ENCODE measurements around the gene KLHL35. TPM values are rescaled to one million over a fixed set of nuclear protein-coding genes. Genes with fewer than 3 reads are reported as not detected.

The KLHL35 gene
- total RNA-seq, 1 experiment from 2014 or later: 0.83 TPM

DNA sequence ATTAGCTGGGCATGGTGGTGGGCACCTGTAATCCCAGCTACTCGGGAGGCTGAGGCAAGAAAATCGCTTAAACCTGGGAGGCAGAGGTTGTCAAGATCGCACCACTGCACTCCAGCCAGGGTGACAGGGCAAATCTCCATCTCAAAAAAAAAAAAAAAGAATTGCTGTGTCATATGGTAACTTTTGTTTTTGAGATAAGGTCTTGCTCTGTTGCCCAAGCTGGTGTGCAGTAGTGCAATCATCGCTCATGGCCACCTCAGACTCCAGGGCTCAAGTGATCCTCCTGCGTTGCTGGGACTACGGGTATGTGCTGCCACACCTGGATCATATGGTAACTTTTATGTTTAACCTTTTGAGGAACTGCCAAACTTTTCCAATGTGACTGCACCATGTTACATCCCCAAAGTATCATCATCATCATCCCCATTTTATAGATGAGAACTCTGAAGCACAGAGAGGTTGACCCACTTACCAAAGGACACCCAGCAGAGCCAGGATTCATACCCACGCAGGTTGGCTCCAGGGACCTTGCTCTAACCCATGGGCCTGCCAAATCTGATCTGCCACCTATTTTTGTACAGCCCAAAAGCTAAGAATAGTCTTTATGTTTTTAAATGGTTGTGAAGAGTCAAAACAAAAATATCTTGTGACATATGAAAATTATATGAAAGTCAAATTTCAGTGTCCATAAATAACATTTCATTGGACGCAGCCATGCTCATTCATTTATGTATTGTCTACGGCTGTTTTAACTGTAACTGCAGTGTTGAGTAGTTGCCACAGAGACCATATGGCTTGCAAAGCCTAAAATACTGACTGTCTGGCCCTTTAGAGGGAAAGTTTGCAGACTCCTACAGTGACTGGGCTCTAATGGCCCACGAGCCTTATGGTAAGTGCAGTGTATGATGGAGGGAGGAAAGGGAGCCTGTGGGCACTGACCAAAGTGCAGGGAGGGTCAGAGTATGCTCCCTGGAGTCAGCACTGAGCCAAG, 47.5 kb upstream of the KLHL35 start:
- Histone ChIP-seq H3K27me3 (ENCODE audit: insufficient read depth, low read length) (no peaks in the 10 kb centered on the region), H3K9me3 (ENCODE audit: control insufficient read depth, low read depth, low read length) (no peaks in the 10 kb centered on the region), H3K79me1 (ENCODE audit: insufficient read depth, low read depth, low read length, poor library complexity, severe bottlenecking) (no peaks in the 10 kb centered on the region), H3K79me2 (ENCODE audit: insufficient read depth, low read length) (no peaks in the 10 kb centered on the region), H4K20me1 (ENCODE audit: control insufficient read depth, insufficient read depth, insufficient read length) (no peaks in the 10 kb centered on the region), H2AFZ (ENCODE audit: low read length) (no peak overlapping the region), H3K14ac (ENCODE audit: insufficient read depth, low read length) (no peak overlapping the region), H3K23ac (ENCODE audit: insufficient read length, low read depth, low read length) (no peak overlapping the region), H2BK5ac (ENCODE audit: insufficient read length, low read length) (no peak overlapping the region), H3K4me2 (ENCODE audit: insufficient read depth, insufficient read length, low read length) (no peak overlapping the region), H3K56ac (ENCODE audit: insufficient read length, low read depth, low read length) (no peak overlapping the region), H3K9ac (ENCODE audit: extremely low read depth, insufficient read length, low read length) (no peak overlapping the region), H3K4ac (ENCODE audit: low read depth, low read length) (no peak overlapping the region), H4K5ac (ENCODE audit: insufficient read length, low read depth, low read length) (no peak overlapping the region), H3K27ac (ENCODE audit: insufficient read length, low read depth, low read length) (no peak overlapping the region), H2BK20ac (ENCODE audit: low read depth, low read length, poor library complexity, severe bottlenecking) (no peak overlapping the region), H3K18ac (ENCODE audit: insufficient read length, low read depth, low read length) (no peak overlapping the region), H3T11ph (ENCODE audit: low read length) (no peak overlapping the region), H4K8ac (replicated peaks; ENCODE audit: insufficient read length, low read depth, low read length) (no peak overlapping the region), H2BK15ac (ENCODE audit: low read depth, low read length) (no peak overlapping the region), H3K4me1 (ENCODE audit: insufficient read depth, low read length) (no peaks in the 10 kb centered on the region), H2AK5ac (ENCODE audit: insufficient read length, low read length) (no peak overlapping the region), H4K91ac (ENCODE audit: insufficient read length, low read depth, low read length) (no peak overlapping the region), H2BK12ac (ENCODE audit: insufficient read length, low read depth, low read length) (no peak overlapping the region), H2BK120ac (ENCODE audit: low read depth, low read length, poor library complexity, severe bottlenecking) (no peak overlapping the region), H3K23me2 (ENCODE audit: insufficient read length, low read depth, low read length, poor library complexity, severe bottlenecking) (no peaks in the 10 kb centered on the region)
- H3K4me1 Mint-ChIP-seq: peaks cover 7 to 18% of the 10 kb centered on the region in 2 experiments
- no CpG with 5 or more reads among the region's 10 CpGs for WGBS (ENCODE audit: extremely low coverage, insufficient read length, low lambda C conversion rate)
- no peaks in the 10 kb centered on the region for H3K36me3 Mint-ChIP-seq (ENCODE audit: insufficient read depth in 1 of 3, low read depth in 3 of 3)
- no peak for DNase-seq
- no peak overlapping the region for H3K4me3 Mint-ChIP-seq
- no peaks in the 10 kb centered on the region for H3K27me3 Mint-ChIP-seq (ENCODE audit: low read depth)
- no peaks in the 10 kb centered on the region for H3K9me3 Mint-ChIP-seq
- H3K27ac Mint-ChIP-seq: no peak overlapping the region
- TF ChIP-seq, protein P1, sequence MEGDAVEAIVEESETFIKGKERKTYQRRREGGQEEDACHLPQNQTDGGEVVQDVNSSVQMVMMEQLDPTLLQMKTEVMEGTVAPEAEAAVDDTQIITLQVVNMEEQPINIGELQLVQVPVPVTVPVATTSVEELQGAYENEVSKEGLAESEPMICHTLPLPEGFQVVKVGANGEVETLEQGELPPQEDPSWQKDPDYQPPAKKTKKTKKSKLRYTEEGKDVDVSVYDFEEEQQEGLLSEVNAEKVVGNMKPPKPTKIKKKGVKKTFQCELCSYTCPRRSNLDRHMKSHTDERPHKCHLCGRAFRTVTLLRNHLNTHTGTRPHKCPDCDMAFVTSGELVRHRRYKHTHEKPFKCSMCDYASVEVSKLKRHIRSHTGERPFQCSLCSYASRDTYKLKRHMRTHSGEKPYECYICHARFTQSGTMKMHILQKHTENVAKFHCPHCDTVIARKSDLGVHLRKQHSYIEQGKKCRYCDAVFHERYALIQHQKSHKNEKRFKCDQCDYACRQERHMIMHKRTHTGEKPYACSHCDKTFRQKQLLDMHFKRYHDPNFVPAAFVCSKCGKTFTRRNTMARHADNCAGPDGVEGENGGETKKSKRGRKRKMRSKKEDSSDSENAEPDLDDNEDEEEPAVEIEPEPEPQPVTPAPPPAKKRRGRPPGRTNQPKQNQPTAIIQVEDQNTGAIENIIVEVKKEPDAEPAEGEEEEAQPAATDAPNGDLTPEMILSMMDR (conservative IDR thresholded peaks at IDR 0.05): no peak
